Measurements from ENCODE around the gene DDX51.
"Not testable (repeated sequence)": the region's sequence is repeated elsewhere in the genome, so short reads cannot be mapped to it uniquely, and the experiment has no call there.

DDX51 gene

DNA sequence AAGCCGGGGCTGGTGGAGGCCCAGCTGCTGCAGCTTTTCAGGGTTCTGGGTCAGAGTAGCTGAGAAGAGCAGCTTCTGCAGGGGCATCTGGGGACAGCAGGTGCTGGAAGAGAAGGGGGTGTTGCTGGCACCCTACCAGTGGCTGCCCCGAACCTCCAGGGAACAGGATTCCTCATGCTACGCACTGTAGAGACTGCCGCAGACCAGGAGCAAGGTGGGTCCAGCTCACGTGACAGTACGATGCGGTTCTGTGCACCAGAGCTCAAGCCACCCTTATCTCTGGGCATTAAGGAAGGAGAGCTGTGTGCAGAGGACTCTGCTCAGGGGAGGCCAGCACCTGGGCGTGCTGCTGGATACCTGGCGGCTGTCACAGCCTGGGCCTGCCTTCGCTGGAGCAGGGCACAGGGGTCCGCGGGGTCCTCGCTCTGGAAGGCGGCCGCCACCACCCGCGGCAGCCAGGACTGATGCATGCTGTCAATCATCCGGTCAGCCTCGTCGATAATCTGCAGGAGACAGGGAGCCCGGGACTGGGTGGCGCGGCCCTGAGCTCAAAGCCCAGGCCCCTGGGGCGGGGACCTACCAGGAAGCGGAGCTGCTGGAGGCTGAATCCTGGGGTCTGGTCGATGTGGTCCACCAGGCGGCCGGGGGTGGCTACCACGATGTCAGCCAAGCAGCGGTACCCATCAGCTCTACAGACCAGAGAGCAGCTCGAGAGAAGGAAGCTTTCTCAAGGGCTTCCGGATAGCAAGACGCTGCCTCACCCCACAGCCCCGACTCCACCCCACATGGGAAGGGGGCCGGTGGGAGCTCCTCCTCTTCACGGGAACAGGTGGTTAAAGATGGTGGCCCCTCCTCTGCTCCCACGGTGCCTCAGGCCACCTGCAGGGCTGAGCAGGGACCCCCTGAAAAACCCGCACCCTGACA, 2.9 kb downstream of the DDX51 start:
- DNase-seq (ENCODE audit: low spot score): no peak
- no peak for FAIRE-seq

DNA sequence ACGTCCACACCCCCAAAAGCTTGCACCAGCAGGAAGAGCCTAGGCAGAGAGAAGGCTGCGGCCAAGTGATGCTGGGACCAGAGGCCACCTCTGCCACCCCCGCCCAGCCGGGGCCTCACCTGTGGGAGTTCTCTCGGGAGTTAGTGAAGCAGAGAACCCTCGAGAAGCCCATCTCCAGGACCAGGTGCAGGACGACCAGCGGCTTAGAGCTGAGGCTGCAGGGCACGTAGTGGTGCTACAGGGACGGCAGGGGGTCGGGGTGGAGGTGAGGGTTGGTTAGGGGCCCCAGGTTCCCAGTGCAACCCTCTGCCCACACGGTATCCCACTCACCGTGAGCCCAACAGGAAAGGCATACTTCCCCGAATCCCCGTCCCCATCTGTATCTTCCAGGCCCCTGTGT, 3.6 kb downstream of the DDX51 start:
- DNase-seq (ENCODE audit: low spot score) (no peak), FAIRE-seq (no peak)

DNA sequence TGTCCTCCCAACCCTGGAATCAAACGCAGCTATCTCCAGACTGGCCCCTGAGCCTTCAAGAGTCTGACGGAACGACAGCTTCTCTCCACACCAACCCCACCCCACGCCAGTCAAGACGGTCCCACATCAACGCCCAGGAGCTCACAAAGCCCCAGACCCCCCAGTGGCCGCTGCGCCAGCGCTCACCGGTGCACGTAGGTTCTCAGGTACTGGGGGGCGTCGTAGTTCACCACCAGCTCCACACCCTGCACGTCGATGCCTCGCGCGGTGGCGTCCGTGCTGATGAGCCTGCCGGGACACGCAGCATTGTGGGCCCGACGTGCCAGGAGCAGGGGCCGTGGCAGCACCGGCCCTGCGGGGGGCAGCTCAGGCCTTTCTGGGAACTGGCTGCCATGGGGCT, 4.2 kb downstream of the DDX51 start:
- FAIRE-seq: no peak
- DNase-seq (ENCODE audit: low spot score): no peak

DNA sequence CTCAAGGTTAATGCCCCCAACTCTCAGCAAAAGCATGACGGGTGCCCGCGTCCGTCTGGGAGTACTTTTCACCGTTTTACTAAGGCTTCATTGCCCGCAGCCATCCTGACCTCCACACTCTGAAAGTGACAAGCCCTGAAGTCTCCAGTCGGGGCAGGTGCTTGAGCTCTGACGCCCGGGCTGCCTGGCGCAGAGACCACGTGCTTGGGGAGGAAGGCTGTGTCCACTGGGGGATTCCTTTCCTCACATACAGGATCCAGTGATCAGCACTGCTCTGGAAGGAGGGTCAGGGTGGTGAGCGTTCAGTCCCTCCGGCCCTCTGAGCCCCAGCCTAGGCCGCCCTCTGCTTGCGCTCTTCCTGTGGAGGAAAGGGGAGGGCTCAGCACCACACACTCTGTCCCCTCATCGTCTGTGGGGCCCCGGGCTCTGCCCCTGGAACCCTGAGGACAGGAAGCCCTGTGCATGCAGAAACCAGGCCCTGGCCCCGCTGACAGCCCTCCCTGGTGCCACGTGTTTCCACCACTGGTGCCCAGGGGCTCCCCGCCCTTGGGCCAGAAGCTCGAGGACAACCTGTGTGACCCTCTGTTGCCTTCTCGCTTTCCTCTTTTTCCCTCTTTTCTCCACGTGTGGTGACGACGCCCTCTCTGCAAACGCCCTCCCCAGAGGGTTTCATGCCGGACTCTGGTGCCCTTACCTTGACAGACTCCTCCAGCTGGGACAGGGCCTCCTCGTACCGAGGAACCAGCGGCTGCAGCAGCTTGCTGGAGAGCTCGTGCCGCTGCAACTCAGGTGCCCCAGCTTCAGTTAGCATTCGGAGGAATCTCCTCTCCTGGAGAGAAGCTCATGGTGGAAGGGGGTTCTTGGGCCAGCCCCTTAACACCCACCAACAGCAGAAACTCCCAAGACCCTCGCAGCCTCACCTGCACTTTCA, 4.9 kb downstream of the DDX51 start:
- FAIRE-seq (no peak), DNase-seq (ENCODE audit: low spot score) (no peak)

DNA sequence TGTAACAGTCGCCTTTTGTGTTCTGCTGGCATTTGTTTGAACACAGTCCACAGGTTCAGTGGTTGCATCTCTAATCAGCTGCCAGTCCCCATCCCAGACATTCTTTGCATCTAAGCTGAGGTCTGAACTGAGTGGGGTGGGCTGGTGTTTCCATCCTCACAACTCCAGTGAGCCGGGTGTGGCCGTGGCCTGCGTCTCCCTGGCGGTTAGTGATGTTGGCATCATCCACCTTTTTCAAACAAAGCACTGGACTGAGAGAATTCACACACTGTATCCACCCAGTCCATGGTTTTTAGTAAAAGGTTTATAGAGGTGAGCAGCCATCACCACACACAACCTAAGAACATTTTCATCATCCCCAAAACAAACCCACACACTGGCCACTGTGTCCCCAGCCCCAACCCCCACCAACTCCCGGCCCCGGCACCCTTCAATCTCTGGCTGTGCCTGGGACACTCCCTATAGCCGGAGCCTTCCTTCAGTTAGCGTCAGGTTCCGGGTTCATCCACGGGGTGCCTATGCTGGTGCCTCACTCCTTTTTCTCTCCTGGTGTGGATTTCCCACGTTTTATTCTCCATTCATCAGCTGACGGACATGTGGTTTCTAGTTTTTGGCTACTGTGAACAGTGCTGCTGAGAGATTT, 6.5 kb downstream of the DDX51 start:
- no peak for DNase-seq (ENCODE audit: low spot score)
- FAIRE-seq: no peak

DNA sequence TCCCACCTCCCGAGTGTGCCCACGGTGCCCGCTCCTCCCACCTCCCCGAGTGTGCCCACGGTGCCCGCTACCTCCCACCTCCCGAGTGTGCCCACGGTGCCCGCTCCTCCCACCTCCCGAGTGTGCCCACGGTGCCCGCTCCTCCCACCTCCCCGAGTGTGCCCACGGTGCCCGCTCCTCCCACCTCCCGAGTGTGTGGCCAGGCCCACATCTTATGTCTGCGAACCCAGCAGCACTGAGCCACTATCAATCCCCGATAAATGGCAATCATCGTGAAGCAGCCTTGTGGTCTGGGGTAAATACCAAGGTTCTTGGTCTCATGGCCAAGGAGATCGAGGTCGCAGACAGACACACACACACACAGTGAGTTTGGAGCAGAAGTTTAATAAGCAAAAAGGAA, 7.9 kb downstream of the DDX51 start:
- not testable (repeated sequence) for DNase-seq (ENCODE audit: low spot score); FAIRE-seq

DNA sequence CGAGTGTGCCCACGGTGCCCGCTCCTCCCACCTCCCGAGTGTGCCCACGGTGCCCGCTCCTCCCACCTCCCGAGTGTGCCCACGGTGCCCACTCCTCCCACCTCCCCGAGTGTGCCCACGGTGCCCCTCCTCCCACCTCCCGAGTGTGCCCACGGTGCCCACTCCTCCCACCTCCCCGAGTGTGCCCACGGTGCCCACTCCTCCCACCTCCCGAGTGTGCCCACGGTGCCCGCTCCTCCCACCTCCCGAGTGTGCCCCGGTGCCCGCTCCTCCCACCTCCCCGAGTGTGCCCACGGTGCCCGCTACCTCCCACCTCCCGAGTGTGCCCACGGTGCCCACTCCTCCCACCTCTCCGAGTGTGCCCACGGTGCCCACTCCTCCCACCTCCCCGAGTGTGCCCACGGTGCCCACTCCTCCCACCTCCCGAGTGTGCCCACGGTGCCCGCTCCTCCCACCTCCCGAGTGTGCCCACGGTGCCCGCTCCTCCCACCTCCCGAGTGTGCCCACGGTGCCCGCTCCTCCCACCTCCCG, 9.4 kb downstream of the DDX51 start:
- FAIRE-seq; DNase-seq (ENCODE audit: low spot score): not testable (repeated sequence)

DNA sequence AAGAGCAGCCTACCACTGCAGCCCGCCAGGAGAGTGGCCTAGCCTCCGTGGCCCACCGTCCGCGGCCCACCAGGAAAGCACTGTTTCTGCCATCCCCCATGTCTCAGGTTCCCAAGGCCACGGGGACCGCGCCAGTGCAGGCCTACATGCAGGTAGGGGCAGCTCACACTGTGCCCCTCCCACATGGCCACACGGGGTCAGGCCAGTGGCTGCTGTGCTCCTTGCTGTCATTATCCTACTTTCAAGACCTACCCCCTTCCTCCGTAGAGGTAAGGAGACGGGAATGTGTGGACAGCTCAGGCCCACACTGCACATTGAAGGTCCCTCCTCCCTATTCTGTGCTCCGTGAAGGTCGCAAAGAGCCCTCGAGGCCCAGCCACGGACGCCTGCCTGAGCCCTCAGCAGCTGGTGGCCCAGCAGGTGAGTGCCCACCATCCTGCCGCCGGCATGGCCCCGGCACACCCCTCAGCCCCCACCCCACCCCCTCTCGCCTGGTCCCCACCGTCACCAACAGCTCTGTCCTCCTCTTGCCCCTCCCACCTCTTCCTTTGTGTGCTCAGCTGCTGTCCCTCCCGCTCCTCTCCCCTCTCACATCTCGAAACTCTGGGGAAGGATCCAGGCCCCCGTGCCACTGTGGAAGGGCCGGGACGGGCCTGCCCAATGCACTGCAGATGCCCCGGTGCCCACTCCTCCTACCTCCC, 10.0 kb downstream of the DDX51 start:
- DNase-seq (ENCODE audit: low spot score) (no peak), FAIRE-seq (no peak)

DNA sequence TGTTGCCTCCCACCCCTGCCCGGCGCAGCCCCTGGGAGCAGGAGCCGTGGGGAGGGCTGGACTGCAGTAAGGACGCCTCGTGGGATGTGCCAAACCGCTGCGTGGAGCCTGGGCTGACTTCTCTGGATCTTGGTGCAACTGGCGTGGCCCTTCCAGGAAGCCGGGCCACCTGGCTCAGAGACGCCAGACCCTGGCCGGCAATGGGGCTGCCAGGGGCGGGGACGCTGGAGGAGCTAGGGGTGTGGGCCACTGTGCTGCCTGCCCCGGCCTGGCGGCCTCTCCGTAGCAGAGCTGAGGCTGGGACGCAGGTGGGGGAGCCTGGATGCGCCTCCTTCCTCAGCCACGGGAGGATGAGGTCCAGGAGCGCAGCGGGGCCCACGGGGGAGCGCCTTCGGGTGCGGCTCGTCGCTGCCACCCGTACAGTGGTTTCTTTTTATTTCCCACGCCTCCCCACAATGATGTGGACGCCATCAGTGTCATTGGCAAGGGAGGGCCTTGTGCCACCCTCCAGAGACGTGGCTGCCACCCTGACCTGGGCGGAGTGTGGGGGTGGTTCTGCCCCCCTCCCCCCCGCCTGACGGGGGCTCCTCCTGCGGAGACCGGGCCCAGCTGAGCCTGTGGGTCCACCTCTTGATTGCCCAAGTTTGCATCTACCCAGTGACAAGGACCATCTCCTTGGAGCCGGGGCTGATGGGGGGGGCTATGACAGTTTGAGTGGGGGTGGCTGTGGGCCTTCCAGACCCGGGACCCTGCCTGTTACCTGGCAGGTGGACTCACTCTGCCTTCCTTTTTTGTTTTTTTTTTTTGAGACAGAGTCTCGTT, 11.3 kb downstream of the DDX51 start:
- no peak for DNase-seq (ENCODE audit: low spot score)
- no peak for FAIRE-seq

DNA sequence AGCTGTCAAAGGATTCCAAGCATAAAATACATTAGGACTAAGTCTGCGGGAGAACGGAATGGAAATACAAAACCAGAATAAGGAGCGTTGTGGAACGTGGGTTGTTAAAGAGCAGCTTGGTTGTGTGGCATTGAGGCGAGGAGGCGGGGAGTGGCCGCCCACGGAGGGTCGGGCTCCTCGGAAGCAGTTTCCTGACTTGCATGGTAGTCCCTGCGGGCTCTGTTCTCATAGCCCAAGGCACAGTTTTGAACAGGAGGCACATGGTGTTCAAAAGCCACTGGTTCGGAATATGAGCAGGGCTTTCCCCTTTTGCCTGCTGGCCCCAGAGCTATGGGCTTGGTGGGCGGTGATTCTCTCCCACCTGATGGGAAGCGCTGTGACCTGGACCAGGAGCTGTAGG, 12.2 kb downstream of the DDX51 start:
- FAIRE-seq (no peak), DNase-seq (ENCODE audit: low spot score) (no peak)

DNA sequence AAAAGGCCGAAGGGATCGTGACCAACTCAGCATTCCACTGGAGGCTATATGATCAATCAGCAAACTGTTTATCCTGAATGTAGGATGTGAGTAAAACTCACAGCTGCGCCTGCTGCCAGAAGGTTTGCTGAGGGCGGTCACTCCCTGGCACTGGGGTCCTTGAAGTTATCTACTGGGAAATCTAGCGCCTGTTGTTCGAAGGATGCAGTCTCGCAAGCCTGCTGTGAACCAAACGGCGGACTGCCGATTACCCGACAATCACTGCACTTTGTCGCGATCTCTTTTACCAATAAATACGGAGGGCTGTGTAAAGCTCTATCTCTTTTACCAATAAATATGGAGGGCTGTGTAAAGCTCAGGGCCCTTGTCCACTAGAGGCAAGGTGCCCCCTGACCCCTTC, 12.9 kb downstream of the DDX51 start:
- no peak for DNase-seq (ENCODE audit: low spot score)
- FAIRE-seq: no peak

DNA sequence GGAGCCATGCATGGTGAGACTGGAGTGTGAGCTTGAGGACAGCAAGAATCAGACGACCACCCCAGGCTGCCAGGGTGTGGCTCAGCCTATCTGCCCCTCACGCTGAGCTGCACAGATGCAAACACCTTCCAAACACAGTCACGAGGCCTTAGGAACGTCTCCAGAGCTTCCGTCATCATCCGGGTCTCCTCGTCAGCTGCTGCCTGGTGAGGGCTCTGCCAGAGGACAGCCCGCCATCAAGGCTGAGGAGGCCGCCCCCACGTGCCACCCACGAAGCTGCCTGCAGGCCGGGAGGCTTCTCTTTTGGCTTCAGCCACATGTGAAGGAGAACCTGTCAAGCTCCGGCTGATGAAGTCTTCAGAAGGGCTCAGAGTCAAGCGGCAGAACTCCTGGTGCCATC, 13.4 kb downstream of the DDX51 start:
- FAIRE-seq (no peak), DNase-seq (ENCODE audit: low spot score) (no peak)

DNA sequence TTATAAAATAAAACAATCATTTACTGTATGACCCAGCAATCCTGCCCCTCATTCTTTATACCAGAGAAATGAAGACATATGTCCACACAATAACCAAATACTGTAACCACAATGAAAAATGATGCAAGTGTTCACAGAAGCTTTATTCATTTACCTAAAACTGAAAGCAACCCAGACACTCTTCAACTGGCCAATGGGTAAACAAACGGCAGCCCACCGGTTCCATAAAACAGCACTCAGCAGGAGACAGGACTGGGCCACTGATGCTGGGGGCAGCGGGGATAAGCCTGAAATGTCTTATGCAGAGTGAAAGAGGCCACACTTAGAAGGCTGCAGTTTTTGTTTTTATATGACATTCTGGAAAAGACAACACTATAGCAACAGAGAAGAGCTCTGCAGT, 15.1 kb downstream of the DDX51 start:
- DNase-seq (ENCODE audit: low spot score) (no peak), FAIRE-seq (no peak)

DNA sequence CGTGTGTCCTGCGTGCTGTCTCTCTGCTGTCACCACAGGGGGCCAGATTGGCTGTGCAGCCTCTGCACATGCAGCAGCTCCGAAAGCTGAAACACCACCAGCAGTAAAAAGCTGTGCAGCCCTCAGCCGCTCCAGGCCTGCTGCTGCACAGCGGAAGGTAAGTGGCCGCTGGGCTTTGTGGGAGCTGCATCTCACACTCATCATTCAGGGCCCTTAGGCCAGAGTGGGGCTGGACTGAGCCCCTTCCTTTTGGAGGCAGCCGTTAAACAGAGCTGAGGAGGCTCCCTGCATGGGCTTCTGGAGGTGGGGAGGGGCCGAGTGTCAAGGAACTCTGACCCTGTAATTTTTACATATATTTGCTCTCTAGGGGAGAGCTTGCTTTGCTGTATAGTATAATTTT, 17.1 kb downstream of the DDX51 start:
- DNase-seq (ENCODE audit: low spot score) (no peak), FAIRE-seq (no peak)

DNA sequence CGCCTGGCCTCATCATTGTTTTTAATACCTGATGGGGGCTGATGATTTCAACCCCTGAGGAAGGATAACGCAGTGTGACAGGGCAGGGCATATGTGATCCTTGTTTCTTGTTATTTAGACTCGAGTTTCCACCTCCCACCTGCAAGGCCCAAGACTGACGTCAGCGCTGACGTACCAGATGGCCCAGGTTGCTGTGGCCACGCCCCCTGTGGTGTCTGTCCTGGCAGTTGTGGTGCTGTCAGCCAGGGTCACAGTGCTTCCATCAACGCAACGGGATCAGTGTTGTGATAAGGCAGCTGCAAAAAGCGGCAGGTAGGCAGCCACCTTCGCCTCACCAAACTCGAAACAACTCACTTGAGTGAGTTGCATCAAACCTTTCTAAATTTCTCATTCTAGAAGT, 18.4 kb downstream of the DDX51 start:
- FAIRE-seq: no peak

DNA sequence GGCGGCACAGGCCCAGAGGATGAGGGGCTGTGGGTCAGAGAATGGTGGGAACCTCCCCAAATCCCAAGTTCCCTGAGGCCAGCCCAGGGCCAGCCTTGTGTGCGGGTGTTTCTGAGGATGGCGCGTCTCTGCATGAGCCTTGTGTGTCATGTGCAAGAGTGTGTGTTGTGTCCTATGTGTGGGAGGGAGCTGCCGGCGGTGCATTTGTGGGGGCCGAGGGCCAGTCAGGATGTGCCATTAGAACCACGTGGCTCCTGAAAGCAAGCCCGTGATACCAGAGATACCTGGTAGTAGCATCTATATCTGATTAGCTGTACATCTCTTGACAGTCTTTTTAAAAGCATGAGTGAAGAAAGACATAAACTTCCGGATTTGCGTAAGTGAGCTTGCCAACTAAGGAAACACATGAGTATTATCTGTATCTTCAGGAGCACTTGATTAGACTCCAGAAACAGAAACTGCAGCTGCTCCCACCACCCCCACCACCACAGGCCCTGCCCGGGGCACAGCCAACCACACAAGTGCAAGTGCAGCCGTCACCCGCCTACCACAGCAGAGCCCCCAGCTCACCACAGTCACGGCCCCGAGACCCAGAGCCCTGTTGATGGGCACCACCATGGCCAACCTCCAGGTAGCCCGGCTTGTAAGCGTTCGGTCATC, 19.2 kb downstream of the DDX51 start:
- FAIRE-seq: no peak
- no peak for DNase-seq (ENCODE audit: low spot score)

More for the DNA sequence above, 18.4 kb downstream of the DDX51 start:
- no peak for DNase-seq (ENCODE audit: low spot score)

DNA sequence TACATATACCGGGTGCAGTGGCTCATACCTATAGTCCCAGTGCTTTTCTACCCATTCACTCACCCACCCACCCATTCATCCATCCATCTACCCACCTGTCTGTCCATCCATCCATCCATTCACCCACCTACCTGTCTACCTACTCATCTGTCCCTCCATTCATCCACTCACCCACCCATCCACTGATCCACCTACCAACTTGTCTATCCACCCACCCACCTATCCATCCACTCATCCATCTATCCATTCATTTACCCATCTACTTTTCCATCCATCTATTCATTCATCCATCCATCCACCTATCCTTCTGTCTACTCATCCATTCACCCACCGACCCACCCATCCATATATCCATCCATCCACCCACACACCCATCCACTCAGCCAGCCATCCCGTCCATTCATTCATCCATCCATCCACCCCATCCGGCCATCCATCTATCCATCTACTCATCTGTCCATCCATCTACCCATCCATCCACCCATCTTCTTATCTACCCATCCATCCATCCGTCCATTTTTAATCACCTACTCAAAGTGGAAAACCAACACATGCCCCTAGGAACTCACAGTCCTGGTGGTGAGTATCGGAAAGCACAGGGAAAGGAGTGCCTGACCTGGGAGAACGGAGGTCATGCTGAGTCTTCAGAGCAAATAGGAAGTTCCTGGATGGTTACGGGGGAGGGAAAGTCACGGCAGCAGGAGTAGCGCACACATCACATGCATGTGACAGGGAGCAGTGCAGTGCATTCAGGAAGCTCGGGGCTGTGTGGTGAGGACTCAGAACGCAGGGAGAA, 20.0 kb downstream of the DDX51 start:
- FAIRE-seq: no peak
- no peak for DNase-seq (ENCODE audit: low spot score)

DNA sequence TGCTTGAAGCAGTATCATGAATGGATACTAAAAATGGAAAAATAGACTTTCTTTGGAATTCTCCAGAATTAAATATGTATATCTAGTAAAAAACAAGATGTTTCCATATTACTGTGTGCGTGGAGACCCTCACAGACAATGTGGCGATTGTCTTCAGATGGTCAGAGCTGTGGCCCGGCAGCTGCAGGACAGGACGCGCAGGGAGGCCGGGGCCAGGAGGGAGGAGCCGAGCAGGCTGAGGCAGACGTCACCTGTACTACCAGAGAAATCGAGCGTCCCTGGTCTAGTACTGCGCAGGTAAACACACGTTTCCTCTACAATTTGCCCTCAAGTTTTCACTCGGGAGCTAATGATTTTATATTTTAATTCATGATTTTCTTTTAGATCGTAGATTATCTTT, 22.8 kb downstream of the DDX51 start:
- no peak for FAIRE-seq

DNA sequence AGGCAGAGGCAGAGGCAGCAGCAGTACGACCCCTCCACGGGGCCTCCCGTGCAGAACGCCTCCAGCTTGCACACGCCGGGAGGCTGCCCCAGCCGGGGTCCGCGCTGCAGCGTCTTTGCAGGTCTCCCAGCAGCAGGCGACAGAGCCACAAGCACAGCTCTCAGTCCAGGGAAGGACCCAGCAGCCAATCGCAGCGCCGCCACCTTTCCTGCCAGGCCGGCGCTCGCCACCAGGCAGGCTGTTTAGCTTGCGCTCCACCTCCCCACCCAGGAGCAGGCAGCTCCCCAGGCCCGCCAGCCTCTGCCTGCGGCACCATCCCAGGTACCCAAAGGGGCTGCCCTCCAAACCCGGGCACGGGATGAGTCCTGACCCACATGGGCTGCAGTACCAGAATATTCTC, 25.2 kb downstream of the DDX51 start:
- DNase-seq (ENCODE audit: low spot score) (no peak), FAIRE-seq (no peak)

More for the DNA sequence above, 22.8 kb downstream of the DDX51 start:
- no peak for DNase-seq (ENCODE audit: low spot score)
